ENCODE measurements around the gene ZBTB46.

- no peak for TF ChIP-seq CTCF (conservative IDR thresholded peaks at IDR 0.05)
- TF ChIP-seq EZH2 (IDR thresholded peaks at IDR 0.05; ENCODE audit: low read depth) = no peak
These were observed 58.1 kb downstream of the ZBTB46 start for GRCh38 chr20:63772781-63773518.
